ENCODE data around the gene TTC34.

TTC34 gene

DNA sequence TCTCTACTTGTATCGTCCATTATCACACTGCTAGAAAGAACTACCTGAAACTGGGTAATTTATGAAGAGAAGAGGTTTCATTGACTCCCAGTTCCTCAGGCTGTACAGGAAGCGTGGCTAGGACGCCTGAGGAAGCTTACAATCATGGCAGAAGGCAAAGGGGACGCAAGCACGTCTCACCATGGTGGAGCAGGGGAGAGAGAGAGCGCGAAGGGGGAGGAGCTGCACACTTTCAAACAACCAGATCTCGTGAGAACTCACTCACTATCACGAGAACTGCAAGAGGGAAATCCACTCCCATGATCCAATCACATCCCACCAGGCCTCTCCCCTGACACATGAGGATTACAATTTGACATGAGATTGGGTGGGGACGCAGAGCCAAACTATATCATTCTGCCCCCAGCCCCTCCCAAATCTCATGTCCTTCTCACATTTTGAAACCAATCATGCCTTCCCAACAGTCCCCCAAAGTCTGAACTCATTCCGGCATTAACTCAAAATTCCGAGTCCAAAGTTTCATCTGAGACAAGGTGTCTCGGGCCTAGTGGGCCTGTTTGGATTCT, 176.7 kb downstream of the TTC34 start:
- TF ChIP-seq, protein P1, sequence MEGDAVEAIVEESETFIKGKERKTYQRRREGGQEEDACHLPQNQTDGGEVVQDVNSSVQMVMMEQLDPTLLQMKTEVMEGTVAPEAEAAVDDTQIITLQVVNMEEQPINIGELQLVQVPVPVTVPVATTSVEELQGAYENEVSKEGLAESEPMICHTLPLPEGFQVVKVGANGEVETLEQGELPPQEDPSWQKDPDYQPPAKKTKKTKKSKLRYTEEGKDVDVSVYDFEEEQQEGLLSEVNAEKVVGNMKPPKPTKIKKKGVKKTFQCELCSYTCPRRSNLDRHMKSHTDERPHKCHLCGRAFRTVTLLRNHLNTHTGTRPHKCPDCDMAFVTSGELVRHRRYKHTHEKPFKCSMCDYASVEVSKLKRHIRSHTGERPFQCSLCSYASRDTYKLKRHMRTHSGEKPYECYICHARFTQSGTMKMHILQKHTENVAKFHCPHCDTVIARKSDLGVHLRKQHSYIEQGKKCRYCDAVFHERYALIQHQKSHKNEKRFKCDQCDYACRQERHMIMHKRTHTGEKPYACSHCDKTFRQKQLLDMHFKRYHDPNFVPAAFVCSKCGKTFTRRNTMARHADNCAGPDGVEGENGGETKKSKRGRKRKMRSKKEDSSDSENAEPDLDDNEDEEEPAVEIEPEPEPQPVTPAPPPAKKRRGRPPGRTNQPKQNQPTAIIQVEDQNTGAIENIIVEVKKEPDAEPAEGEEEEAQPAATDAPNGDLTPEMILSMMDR (IDR thresholded peaks at IDR 0.05; ENCODE audit: extremely low read depth, missing control alignments) = no peak

DNA sequence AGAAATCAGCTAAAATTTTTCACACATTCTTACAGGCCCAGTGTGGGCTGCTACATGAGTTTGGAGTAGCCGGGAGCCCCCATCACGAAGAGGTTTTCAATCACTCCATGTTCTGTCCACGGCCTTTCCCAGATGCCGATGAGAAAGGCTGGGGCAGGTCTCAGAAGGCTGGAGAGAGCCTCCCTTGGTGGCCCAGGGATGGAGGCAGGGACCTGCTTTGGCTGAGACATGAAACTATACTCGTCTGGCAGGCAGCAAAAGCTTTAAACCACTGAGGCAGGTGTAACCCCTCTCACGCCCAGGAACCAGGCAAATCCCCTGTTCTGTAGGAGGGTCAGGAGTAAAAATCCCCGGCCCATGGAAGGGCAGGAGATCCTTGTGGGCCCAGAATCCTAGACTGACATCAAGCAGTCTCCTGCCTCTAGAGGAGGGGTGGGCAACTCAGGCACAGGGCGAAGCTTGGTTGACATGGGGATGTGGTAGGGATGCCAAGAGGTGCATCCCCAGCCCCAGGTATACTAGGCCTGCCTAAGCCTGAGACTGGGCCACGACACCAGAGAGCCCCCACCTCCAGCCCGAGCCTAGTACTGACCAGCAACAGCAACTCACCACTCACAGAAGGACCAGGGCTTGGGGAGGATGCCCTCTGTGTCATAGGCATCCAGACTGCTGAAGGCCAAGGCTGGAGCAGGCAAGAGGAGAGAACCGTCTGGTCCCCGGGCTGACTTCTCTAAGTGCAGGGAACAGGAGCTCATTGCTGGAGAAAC, 177.7 kb downstream of the TTC34 start:
- DNase-seq (ENCODE audit: low spot score) = no peak
- TF ChIP-seq, protein P1 (IDR thresholded peaks at IDR 0.05; ENCODE audit: extremely low read depth, missing control alignments) = no peak

More for the DNA sequence above, 176.7 kb downstream of the TTC34 start:
- DNase-seq (ENCODE audit: low spot score) = no peak

DNA sequence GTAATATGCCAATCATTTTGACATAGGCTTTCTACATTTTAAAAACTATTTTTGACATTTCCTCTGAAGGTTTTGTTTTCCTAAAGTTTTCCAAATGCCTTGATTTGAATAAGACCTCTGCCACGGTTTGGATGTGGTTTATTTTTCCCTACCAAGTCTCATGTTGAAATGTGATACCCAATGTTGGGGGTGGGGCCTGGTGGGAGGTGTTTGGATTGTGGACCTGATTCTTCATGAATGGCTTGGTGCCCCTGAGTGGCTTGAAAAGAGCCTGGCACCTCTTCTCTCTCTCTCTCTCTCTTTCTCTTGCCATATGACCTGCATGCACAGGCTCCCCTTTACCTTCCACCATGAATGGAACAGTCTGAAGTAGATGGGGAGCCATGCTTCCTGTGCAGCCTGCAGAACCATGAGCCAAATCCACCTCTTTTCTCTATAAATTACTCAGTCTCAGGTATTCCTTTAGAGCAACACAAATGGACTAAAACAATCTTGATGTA, 183.5 kb downstream of the TTC34 start:
- TF ChIP-seq, protein P1 (IDR thresholded peaks at IDR 0.05; ENCODE audit: extremely low read depth, missing control alignments) = no peak

DNA sequence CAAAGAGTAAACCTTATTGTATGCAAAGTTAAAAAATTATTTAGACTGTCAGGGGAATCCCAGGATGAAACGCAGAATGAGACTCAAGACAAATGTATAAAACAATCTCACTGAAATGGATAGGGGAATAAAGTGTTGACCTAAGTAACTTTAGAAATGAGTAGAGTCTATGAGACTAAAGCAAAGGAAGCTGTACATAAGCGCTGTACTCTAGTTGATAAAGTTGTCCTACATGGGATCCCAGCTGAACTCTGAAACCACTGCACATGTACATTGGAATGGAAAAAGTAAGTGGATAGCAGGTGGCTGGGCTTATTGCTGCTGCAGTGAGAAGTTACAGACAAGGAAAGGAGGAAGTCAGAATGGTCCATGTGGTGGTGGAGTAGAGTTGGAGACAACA, 187.3 kb downstream of the TTC34 start:
- TF ChIP-seq, protein P1 (IDR thresholded peaks at IDR 0.05; ENCODE audit: extremely low read depth, missing control alignments) = no peak

More for the DNA sequence above, 183.5 kb downstream of the TTC34 start:
- no peak for DNase-seq (ENCODE audit: low spot score)

DNA sequence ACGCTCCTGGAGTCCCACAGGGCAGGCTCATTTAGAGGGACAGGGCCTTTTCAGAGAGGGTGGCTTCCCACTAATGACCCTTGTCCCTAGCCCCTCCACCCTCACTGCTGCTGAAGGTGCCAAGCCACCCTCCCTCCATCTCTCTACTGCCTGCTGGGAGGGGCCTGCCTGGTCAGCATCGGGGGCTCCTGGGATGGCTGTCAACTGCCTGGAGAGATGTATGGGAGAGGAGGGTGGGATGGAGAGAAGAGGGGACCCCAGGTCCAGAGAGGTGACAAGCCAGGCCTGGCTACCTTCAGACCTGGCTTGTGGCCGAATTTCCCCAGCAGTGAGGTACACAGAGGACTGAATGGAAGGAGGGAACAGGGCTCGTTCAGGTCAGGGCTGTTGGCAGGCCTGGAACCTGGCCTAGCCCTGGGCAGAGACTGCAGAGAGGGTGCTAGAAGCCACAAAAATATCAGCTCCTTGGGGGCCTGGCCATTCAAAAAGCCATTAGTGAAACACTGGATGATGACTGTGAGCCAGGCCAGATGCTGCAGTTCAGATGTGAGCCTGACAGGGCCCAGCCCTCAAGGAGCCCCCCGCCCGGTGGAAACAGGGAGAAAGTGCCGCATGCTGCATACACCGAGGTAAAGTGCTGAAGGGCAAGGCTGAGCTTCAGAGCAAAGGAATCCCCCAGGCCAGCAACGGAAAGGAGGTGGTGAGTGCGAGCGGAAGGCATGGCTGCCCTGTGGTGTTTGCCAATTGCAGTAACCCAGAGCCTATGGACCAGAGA, 188.7 kb downstream of the TTC34 start:
- no peak for DNase-seq (ENCODE audit: low spot score)
- TF ChIP-seq, protein P1 (IDR thresholded peaks at IDR 0.05; ENCODE audit: extremely low read depth, missing control alignments) = no peak

More for the DNA sequence above, 187.3 kb downstream of the TTC34 start:
- DNase-seq (ENCODE audit: low spot score) = no peak

DNA sequence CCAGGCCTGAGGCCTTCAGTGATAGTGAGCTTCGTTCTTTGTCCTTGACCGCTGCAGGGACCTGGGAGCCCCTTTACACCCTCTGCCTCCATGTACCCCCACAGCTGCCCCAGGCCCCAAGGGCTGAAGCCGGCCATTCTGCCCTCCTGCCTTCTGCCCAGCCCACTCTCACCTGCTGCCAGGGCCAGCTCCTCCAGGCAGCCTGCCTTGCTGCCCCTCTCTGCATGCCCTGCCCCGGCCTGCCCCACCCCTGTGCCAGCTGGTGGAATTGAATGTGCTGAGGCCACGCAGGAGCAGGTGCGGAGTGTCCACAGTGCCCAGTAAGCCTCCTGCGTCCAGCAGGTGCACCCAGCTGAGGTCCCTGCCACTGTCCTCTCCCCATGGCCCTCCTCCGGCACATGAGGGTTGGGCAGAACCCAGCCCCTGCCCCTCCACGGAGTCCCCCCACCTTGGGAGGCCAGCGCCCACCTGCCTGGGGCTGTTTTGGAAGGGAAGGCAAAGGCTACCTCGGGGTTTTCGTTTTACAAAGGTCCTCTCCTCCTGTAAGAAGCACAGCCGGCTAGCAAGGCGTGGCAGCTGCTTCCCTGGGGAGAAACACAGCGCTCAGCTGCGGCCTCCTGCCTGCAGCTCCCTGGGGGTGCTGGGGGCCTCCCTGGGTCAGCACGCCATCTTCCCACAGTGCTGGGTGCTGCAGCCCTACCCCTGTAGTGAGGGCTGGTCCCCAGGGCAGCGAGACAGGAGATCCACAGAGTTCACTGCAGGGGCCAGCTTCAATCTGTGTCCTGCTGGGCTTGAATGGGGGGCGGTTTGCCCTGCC, 189.7 kb downstream of the TTC34 start:
- DNase-seq (ENCODE audit: low spot score) = no peak
- TF ChIP-seq, protein P1 (IDR thresholded peaks at IDR 0.05; ENCODE audit: extremely low read depth, missing control alignments) = no peak

All from GM20000 (cell line).